HEK293 (cell line): ENCODE data around the gene ENDOV.

Source experiments
- CTCF ChIA-PET: fragments of 350-600 bp; formaldehyde crosslinking; extraction: SDS; loops from one replicate; lab custom pipeline; 2021; ENCODE audit warnings: antibody characterized with exemption; lab: Yijun Ruan, JAX
- POLR2A ChIA-PET: fragments of 300-600 bp; formaldehyde crosslinking; extraction: SDS; loops from one replicate; lab custom pipeline; 2020; ENCODE audit warnings: antibody characterized with exemption, inconsistent platforms; lab: Yijun Ruan, JAX
- H3K27ac ChIP-seq: fragments of 200-500 bp; sonication (Bioruptor generic); 2 replicates; pipeline ENCODE4 v1.5.1; 2014; ENCODE audit warnings: low read depth, low read length, control low read depth, inconsistent platforms; ENCODE audit errors: extremely low read depth
- H3K36me3 ChIP-seq, 2 experiments: fragments of 200-500 bp in 1 of 2; sonication (Bioruptor generic) in 1 of 2; 1 replicate in 1 of 2; 2 replicates in 1 of 2; pipeline ENCODE4 v1.5.1; 2014 to 2017; ENCODE audit warnings: inconsistent platforms in 2 of 2, low read length in 2 of 2; ENCODE audit not compliant: control insufficient read depth in 2 of 2, insufficient read depth in 1 of 2
- H3K4me1 ChIP-seq: fragments of 200-500 bp; sonication (Bioruptor generic); 2 replicates; pipeline ENCODE4 v1.5.1; 2014; ENCODE audit warnings: mild to moderate bottlenecking, low read length, inconsistent platforms; ENCODE audit not compliant: control insufficient read depth, insufficient read depth
- H3K4me3 ChIP-seq: 2 replicates; pipeline ENCODE4 v1.5.1; 2011; ENCODE audit warnings: low read depth, mild to moderate bottlenecking, control low read depth, low read length, moderate library complexity
- H3K9me3 ChIP-seq: fragments of 200-500 bp; sonication (Bioruptor generic); 2 replicates; pipeline ENCODE4 v1.5.1; 2014; ENCODE audit warnings: low read depth, low read length, inconsistent platforms; ENCODE audit not compliant: control insufficient read depth, insufficient read depth
- GLIS2 ChIP-seq: fragments of 450-650 bp; formaldehyde crosslinking; IDR thresholded peaks from 2 replicates; pipeline ENCODE4 v1.5.1; 2016; ENCODE audit warnings: missing biosample characterization, missing genetic modification characterization
- MEIS1 ChIP-seq: sonication (generic); formaldehyde crosslinking; IDR thresholded peaks from 2 replicates; pipeline ENCODE4 v1.8.1; 2022; ENCODE audit warnings: missing genetic modification reagents, mild to moderate bottlenecking, borderline replicate concordance
- MZF1 ChIP-seq: fragments of 450-650 bp; formaldehyde crosslinking; IDR thresholded peaks from 2 replicates; pipeline ENCODE4 v1.5.1; 2017; ENCODE audit warnings: missing biosample characterization, missing genetic modification characterization, borderline replicate concordance
- ZBTB7A ChIP-seq: fragments of 450-650 bp; formaldehyde crosslinking; IDR thresholded peaks from 2 replicates; pipeline ENCODE4 v1.5.1; 2016; ENCODE audit warnings: low read depth, missing biosample characterization, missing genetic modification characterization
- ZBTB8A ChIP-seq: fragments of 450-650 bp; formaldehyde crosslinking; IDR thresholded peaks from 2 replicates; pipeline ENCODE4 v1.5.1; 2016; ENCODE audit warnings: missing biosample characterization, missing genetic modification characterization
- ZFP3 ChIP-seq: fragments of 450-650 bp; formaldehyde crosslinking; IDR thresholded peaks from 2 replicates; pipeline ENCODE4 v1.5.1; 2016; ENCODE audit warnings: low read depth, missing biosample characterization, missing genetic modification characterization
- ZFP37 ChIP-seq: fragments of 450-650 bp; formaldehyde crosslinking; IDR thresholded peaks from 2 replicates; pipeline ENCODE4 v1.5.1; 2016; ENCODE audit warnings: missing biosample characterization, missing genetic modification characterization
- ZNF155 ChIP-seq: fragments of 450-650 bp; formaldehyde crosslinking; IDR thresholded peaks from 2 replicates; pipeline ENCODE4 v1.5.1; 2016; ENCODE audit warnings: missing biosample characterization, missing genetic modification characterization
- ZNF239 ChIP-seq: fragments of 450-650 bp; formaldehyde crosslinking; IDR thresholded peaks from 2 replicates; pipeline ENCODE4 v1.5.1; 2016; ENCODE audit warnings: missing biosample characterization, missing genetic modification characterization
- ZNF426 ChIP-seq: fragments of 450-650 bp; formaldehyde crosslinking; IDR thresholded peaks from 2 replicates; pipeline ENCODE4 v1.5.1; 2017; ENCODE audit warnings: missing biosample characterization, missing genetic modification characterization, mild to moderate bottlenecking, inconsistent platforms, moderate library complexity
- ZNF514 ChIP-seq: fragments of 450-650 bp; formaldehyde crosslinking; IDR thresholded peaks from 2 replicates; pipeline ENCODE4 v1.5.1; 2016; ENCODE audit warnings: missing biosample characterization, missing genetic modification characterization
- ZNF555 ChIP-seq: fragments of 450-650 bp; formaldehyde crosslinking; conservative IDR thresholded peaks from 2 replicates; pipeline ENCODE4 v1.5.1; 2017; ENCODE audit warnings: missing biosample characterization, mild to moderate bottlenecking, missing genetic modification characterization, inconsistent platforms
- ZNF571 ChIP-seq: fragments of 450-650 bp; formaldehyde crosslinking; IDR thresholded peaks from 2 replicates; pipeline ENCODE4 v1.5.0; 2017; ENCODE audit warnings: missing biosample characterization, missing genetic modification characterization
- ZNF600 ChIP-seq: fragments of 450-650 bp; formaldehyde crosslinking; IDR thresholded peaks from 2 replicates; pipeline ENCODE4 v1.5.1; 2016; ENCODE audit warnings: missing biosample characterization, missing genetic modification characterization
- ZNF704 ChIP-seq: fragments of 450-650 bp; formaldehyde crosslinking; IDR thresholded peaks from 2 replicates; pipeline ENCODE4 v1.5.1; 2016; ENCODE audit warnings: missing biosample characterization, missing genetic modification characterization
- ZNF830 ChIP-seq: fragments of 450-650 bp; IDR thresholded peaks from 2 replicates; pipeline ENCODE4 v1.5.0; 2018; ENCODE audit warnings: missing biosample characterization, missing genetic modification characterization, low read depth, mild to moderate bottlenecking, moderate library complexity
- TF ChIP-seq, protein P1 (sequence below): fragments of 450-650 bp; formaldehyde crosslinking; IDR thresholded peaks from 2 replicates; pipeline ENCODE4 v1.5.1; 2016; ENCODE audit warnings: missing biosample characterization, missing genetic modification characterization, borderline replicate concordance
- TF ChIP-seq, protein P2 (sequence below): fragments of 450-650 bp; IDR thresholded peaks from 2 replicates; pipeline ENCODE4 v1.5.1; 2018; ENCODE audit warnings: missing biosample characterization, missing genetic modification characterization
- TF ChIP-seq, protein P3 (sequence below): fragments of 450-650 bp; formaldehyde crosslinking; IDR thresholded peaks from 2 replicates; pipeline ENCODE4 v1.5.1; 2016; ENCODE audit warnings: missing biosample characterization, missing genetic modification characterization

The ENDOV gene

GRCh38 chr17:80382446-80382845 is 32.5 kb upstream of the ENDOV start:
- Histone ChIP-seq H3K4me1 (no peaks in the 10 kb centered on the region), H3K36me3 (peaks cover 20 to 100% of the 10 kb centered on the region in 2 experiments), H3K9me3 (no peaks in the 10 kb centered on the region), H3K27ac (no peak overlapping the region), H3K4me3 (no peak overlapping the region)
- no peak for TF ChIP-seq ZBTB7A
- TF ChIP-seq GLIS2 (tag by site-specific recombination), result no peak
- TF ChIP-seq MEIS1 (CRISPR knock-in tag), result no peak
- TF ChIP-seq, protein P1, sequence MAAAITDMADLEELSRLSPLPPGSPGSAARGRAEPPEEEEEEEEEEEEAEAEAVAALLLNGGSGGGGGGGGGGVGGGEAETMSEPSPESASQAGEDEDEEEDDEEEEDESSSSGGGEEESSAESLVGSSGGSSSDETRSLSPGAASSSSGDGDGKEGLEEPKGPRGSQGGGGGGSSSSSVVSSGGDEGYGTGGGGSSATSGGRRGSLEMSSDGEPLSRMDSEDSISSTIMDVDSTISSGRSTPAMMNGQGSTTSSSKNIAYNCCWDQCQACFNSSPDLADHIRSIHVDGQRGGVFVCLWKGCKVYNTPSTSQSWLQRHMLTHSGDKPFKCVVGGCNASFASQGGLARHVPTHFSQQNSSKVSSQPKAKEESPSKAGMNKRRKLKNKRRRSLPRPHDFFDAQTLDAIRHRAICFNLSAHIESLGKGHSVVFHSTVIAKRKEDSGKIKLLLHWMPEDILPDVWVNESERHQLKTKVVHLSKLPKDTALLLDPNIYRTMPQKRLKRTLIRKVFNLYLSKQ, result no peak
- no peak for TF ChIP-seq ZNF571
- no peak for TF ChIP-seq ZFP37
- no peak for TF ChIP-seq ZFP3 (tag by site-specific recombination)
- TF ChIP-seq ZNF830 (tag by site-specific recombination), result no peak
- TF ChIP-seq ZNF155, result no peak
- TF ChIP-seq ZNF426, result no peak
- no peak for TF ChIP-seq ZNF555
- TF ChIP-seq ZNF514 (tag by site-specific recombination), result no peak
- POLR2A ChIA-PET, result no interaction called here
- CTCF ChIA-PET, result interaction anchor here (0.6 to 1.5 kb wide), 4 partner anchors 16 to 267 kb away, joined by 3 to 5 read pairs (median 4); no protein-coding TSS in a partner anchor

DNA sequence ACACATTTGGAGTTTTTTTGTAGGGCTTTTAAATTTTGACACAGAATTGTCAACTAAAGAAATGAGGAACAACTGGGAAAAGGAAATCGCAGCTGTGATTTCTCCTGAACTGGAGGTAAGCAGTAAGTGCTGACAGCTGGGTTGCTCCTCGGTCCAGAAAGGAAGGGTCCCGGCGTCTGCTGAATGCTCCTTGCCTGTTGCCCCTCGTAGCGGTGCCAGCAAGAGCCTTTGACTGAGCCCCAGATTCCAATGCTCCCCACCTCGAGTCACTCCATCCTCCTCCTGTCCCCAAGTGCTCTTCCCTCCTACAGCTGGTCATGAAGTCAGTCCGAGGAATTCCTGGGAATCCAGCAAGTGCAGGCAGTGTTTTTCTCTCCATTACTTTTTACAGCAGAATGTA is 32.0 kb upstream of the ENDOV start:
- TF ChIP-seq GLIS2 (tag by site-specific recombination) (no peak), ZNF239 (tag by site-specific recombination) (no peak), ZNF704 (tag by site-specific recombination) (no peak), MZF1 (tag by site-specific recombination) (no peak), ZNF571 (no peak), ZNF600 (no peak), ZBTB8A (tag by site-specific recombination) (no peak)
- TF ChIP-seq, protein P2, sequence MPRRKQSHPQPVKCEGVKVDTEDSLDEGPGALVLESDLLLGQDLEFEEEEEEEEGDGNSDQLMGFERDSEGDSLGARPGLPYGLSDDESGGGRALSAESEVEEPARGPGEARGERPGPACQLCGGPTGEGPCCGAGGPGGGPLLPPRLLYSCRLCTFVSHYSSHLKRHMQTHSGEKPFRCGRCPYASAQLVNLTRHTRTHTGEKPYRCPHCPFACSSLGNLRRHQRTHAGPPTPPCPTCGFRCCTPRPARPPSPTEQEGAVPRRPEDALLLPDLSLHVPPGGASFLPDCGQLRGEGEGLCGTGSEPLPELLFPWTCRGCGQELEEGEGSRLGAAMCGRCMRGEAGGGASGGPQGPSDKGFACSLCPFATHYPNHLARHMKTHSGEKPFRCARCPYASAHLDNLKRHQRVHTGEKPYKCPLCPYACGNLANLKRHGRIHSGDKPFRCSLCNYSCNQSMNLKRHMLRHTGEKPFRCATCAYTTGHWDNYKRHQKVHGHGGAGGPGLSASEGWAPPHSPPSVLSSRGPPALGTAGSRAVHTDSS (tag by site-specific recombination), result no peak
- TF ChIP-seq, protein P3, sequence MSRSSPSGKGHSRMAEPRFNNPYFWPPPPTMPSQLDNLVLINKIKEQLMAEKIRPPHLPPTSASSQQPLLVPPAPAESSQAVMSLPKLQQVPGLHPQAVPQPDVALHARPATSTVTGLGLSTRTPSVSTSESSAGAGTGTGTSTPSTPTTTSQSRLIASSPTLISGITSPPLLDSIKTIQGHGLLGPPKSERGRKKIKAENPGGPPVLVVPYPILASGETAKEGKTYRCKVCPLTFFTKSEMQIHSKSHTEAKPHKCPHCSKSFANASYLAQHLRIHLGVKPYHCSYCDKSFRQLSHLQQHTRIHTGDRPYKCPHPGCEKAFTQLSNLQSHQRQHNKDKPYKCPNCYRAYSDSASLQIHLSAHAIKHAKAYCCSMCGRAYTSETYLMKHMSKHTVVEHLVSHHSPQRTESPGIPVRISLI, result no peak
- TF ChIP-seq, all 188 proteins: peak for 0
- H3K4me1 ChIP-seq, result no peaks in the 10 kb centered on the region
- H3K9me3 ChIP-seq, result no peaks in the 10 kb centered on the region
- peaks cover 24 to 97% of the 10 kb centered on the region in 2 experiments for H3K36me3 ChIP-seq
- no peak overlapping the region for H3K4me3 ChIP-seq
- POLR2A ChIA-PET, result no interaction called here
- CTCF ChIA-PET, result interaction anchor here (0.5 to 1.5 kb wide), 3 partner anchors 22 to 251 kb away, joined by 3 to 5 read pairs (median 4); no protein-coding TSS in a partner anchor
- H3K27ac ChIP-seq, result no peak overlapping the region
